Liver (tissue), 9 donors: ENCODE measurements around the gene CHPT1. TPM values are rescaled to one million over a fixed set of nuclear protein-coding genes. Genes with fewer than 3 reads are reported as not detected.
"Not testable (repeated sequence)": the region's sequence is repeated elsewhere in the genome, so short reads cannot be mapped to it uniquely, and the experiment has no call there.

Experiments
- DNase-seq: peaks from one replicate; pipeline ENCODE4 v3.0.0-alpha.2; 2017; ENCODE audit warnings: low spot score
- H3K27ac ChIP-seq, 2 donors: one replicate each; pipeline ENCODE4 v1.7.0; 2013; ENCODE audit warnings: inconsistent platforms in 2 of 2, low read length in 2 of 2, control low read depth in 1 of 2, low read depth in 1 of 2, mild to moderate bottlenecking in 1 of 2
- H3K27me3 ChIP-seq, 4 donors: one replicate each; pipeline versions ENCODE4 v1.6.1 to v1.7.0; 2013; ENCODE audit warnings: low read length in 3 of 4, inconsistent platforms in 1 of 4, mild to moderate bottlenecking in 1 of 4, moderate library complexity in 1 of 4; ENCODE audit not compliant: control insufficient read depth in 4 of 4, insufficient read depth in 4 of 4
- H3K36me3 ChIP-seq, 4 donors: one replicate each; pipeline versions ENCODE4 v1.6.1 to v1.7.0; 2013; ENCODE audit warnings: low read length in 3 of 4, mild to moderate bottlenecking in 3 of 4, low read depth in 1 of 4, moderate library complexity in 1 of 4; ENCODE audit not compliant: control insufficient read depth in 4 of 4, insufficient read depth in 3 of 4
- H3K4me1 ChIP-seq, 4 donors: one replicate each; pipeline versions ENCODE4 v1.6.1 to v1.7.0; 2013; ENCODE audit warnings: low read length in 3 of 4, mild to moderate bottlenecking in 3 of 4, moderate library complexity in 1 of 4; ENCODE audit not compliant: control insufficient read depth in 4 of 4, insufficient read depth in 4 of 4
- H3K4me3 ChIP-seq, 3 donors: one replicate each; pipeline versions ENCODE4 v1.6.1 to v1.7.0; 2013; ENCODE audit warnings: low read length in 3 of 3, control low read depth in 1 of 3, low read depth in 1 of 3, mild to moderate bottlenecking in 1 of 3
- H3K9ac ChIP-seq, 2 donors: one replicate each; pipeline ENCODE4 v1.7.0; 2013; ENCODE audit warnings: low read length in 2 of 2, mild to moderate bottlenecking in 2 of 2, moderate library complexity in 2 of 2, control low read depth in 1 of 2, low read depth in 1 of 2
- H3K9me3 ChIP-seq, 4 donors: one replicate each; pipeline versions ENCODE4 v1.6.1 to v1.7.0; 2013; ENCODE audit warnings: low read length in 3 of 4; ENCODE audit not compliant: control insufficient read depth in 4 of 4
- FOXA1 ChIP-seq: IDR thresholded peaks from 2 replicates; pipeline ENCODE4 v1.6.1; 2016; ENCODE audit warnings: antibody characterized with exemption
- GABPA ChIP-seq, 2 donors: IDR thresholded peaks in 1 of 2; conservative IDR thresholded peaks in 1 of 2; 2 replicates each; pipeline ENCODE4 v1.6.1; 2016; ENCODE audit warnings: antibody characterized with exemption in 2 of 2, mild to moderate bottlenecking in 1 of 2, moderate library complexity in 1 of 2
- HNF4A ChIP-seq, 2 donors: conservative IDR thresholded peaks; 2 replicates each; pipeline ENCODE4 v1.6.1; 2016; ENCODE audit warnings: antibody characterized with exemption in 2 of 2, mild to moderate bottlenecking in 2 of 2
- HNF4G ChIP-seq: IDR thresholded peaks from 2 replicates; pipeline ENCODE4 v1.6.1; 2016; ENCODE audit warnings: antibody characterized with exemption
- JUND ChIP-seq, 2 donors: IDR thresholded peaks; 2 replicates each; pipeline ENCODE4 v1.6.1; 2016; ENCODE audit warnings: antibody characterized with exemption in 2 of 2
- NR2F2 ChIP-seq: IDR thresholded peaks from 2 replicates; pipeline ENCODE4 v1.6.1; 2016; ENCODE audit warnings: antibody characterized with exemption
- RAD21 ChIP-seq, 2 donors: IDR thresholded peaks; 2 replicates each; pipeline ENCODE4 v1.6.1; 2016; ENCODE audit warnings: antibody characterized with exemption in 2 of 2, mild to moderate bottlenecking in 2 of 2
- REST ChIP-seq: IDR thresholded peaks from 2 replicates; pipeline ENCODE4 v1.6.1; 2016; ENCODE audit warnings: antibody characterized with exemption, mild to moderate bottlenecking
- RXRA ChIP-seq, 2 donors: IDR thresholded peaks; 2 replicates each; pipeline ENCODE4 v1.6.1; 2017 to 2018; ENCODE audit warnings: antibody characterized with exemption in 2 of 2, mild to moderate bottlenecking in 1 of 2
- TAF1 ChIP-seq: conservative IDR thresholded peaks from 2 replicates; pipeline ENCODE4 v1.6.1; 2016; ENCODE audit warnings: antibody characterized with exemption, mild to moderate bottlenecking
- YY1 ChIP-seq: IDR thresholded peaks from 2 replicates; pipeline ENCODE4 v1.6.1; 2016; ENCODE audit warnings: antibody characterized with exemption, mild to moderate bottlenecking
- WGBS: extraction: QIAGEN DNeasy Blood & Tissue Kit; methylation state at CpG from one replicate; pipeline ENCODE4 v1.1.7; 2013; 5-methylcytosine and 5-hydroxymethylcytosine counted together
- polyA plus RNA-seq, 2 donors: library from polyadenylated mRNA; stranded (reverse) in 1 of 2; unstranded in 1 of 2; fragments of 200-250 nt in 1 of 2; fragments of >200 nt in 1 of 2; fragmentation: Nextera tagmentation in 1 of 2; extraction: Ambion mirVana in 1 of 2; gene quantifications; one replicate each; pipeline versions ENCODE4 v1.2.1 to v1.2.3, GENCODE V29; 2013 to 2015
- total RNA-seq, 2 donors: library from RNA; depleted of rRNA; stranded (reverse); fragments of >200 nt; gene quantifications; one replicate each; pipeline ENCODE4 v1.2.3, GENCODE V29; 2014
- TF ChIP-seq, protein P1 (sequence below): IDR thresholded peaks from 2 replicates; pipeline ENCODE4 v1.6.1; 2016; ENCODE audit warnings: antibody characterized with exemption
- TF ChIP-seq, protein P2 (sequence below): IDR thresholded peaks from 2 replicates; pipeline ENCODE4 v1.6.1; 2016; ENCODE audit warnings: antibody characterized with exemption
- TF ChIP-seq, protein P3 (sequence below): fragments of 150-350 bp; IDR thresholded peaks from 2 replicates; pipeline ENCODE4 v1.5.1; 2017; ENCODE audit warnings: improper control_type of control experiment, low read depth, low read length; ENCODE audit not compliant: missing input control
- donor health status: healthy.
- donor health status: healthy.
- donor health status: healthy.
- donor health status: healthy.
- donor health status: healthy.

CHPT1 gene
- total and polyA plus RNA-seq, 4 donors, result 51.5 to 96.6 (median 61.7) TPM

DNA sequence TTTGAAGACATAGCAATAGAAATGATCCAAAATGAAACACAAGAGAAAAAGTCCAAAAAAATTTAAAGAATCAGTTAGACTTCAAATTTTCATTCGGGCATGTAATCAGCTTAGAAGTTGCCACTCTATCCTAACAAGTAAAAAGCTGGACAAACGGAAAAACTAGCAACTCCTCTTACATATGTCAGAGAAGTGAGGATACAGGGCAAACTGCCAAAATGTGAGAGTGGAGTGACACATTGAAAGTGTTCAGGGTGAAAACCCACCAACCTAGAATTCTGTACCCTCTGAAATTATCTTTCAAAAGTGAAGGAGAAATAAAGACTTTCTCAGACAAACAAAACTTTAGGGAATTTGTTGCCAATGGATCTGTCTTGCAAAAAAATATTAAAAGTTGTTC, 42.0 kb upstream of the CHPT1 start:
- H3K27me3 ChIP-seq, result no peaks in the 10 kb centered on the region
- WGBS, result 64% methylated on average over 2 of the region's 2 CpGs

DNA sequence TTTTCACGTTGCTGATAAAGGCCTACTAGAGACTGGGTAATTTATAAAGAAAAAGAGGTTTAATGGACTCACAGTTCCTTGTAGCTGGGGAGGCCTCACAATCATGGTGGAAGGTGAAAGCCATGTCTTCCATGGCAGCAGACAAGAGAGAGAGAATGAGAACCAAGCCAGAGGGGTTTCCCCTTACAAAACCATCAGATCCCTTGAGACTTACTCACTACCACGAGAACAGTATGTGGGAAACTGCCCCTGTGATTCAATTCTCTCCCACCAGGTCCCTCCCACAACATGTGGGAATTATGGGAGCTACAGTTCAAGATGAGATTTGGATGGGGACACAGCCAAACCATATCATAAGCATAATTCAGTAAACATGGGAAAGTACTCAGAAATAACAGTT, 36.8 kb upstream of the CHPT1 start:
- H3K9me3 ChIP-seq, H3K36me3 ChIP-seq, H3K27ac ChIP-seq, H3K4me3 ChIP-seq, H3K27me3 ChIP-seq, H3K9ac ChIP-seq, DNase-seq, H3K4me1 ChIP-seq: not testable (repeated sequence)
- WGBS, result 88% methylated on average over 2 of the region's 2 CpGs

More for the DNA sequence above, 42.0 kb upstream of the CHPT1 start:
- TF ChIP-seq, protein P1, sequence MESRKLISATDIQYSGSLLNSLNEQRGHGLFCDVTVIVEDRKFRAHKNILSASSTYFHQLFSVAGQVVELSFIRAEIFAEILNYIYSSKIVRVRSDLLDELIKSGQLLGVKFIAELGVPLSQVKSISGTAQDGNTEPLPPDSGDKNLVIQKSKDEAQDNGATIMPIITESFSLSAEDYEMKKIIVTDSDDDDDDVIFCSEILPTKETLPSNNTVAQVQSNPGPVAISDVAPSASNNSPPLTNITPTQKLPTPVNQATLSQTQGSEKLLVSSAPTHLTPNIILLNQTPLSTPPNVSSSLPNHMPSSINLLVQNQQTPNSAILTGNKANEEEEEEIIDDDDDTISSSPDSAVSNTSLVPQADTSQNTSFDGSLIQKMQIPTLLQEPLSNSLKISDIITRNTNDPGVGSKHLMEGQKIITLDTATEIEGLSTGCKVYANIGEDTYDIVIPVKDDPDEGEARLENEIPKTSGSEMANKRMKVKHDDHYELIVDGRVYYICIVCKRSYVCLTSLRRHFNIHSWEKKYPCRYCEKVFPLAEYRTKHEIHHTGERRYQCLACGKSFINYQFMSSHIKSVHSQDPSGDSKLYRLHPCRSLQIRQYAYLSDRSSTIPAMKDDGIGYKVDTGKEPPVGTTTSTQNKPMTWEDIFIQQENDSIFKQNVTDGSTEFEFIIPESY, result no peak
- no peak for TF ChIP-seq HNF4A (conservative IDR thresholded peaks at IDR 0.05)
- no peak for TF ChIP-seq RAD21 (IDR thresholded peaks at IDR 0.05)
- no peak for TF ChIP-seq JUND (IDR thresholded peaks at IDR 0.05)
- TF ChIP-seq RXRA (IDR thresholded peaks at IDR 0.05), result no peak
- no peak for TF ChIP-seq TAF1
- no peak for TF ChIP-seq GABPA (IDR thresholded peaks at IDR 0.05 in 1 of 2, conservative IDR thresholded peaks at IDR 0.05 in 1 of 2)
- TF ChIP-seq YY1, result no peak
- no peak for TF ChIP-seq FOXA1
- TF ChIP-seq, protein P2, sequence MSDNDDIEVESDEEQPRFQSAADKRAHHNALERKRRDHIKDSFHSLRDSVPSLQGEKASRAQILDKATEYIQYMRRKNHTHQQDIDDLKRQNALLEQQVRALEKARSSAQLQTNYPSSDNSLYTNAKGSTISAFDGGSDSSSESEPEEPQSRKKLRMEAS, result no peak
- TF ChIP-seq NR2F2, result no peak
- no peak for TF ChIP-seq HNF4G
- TF ChIP-seq, protein P3, sequence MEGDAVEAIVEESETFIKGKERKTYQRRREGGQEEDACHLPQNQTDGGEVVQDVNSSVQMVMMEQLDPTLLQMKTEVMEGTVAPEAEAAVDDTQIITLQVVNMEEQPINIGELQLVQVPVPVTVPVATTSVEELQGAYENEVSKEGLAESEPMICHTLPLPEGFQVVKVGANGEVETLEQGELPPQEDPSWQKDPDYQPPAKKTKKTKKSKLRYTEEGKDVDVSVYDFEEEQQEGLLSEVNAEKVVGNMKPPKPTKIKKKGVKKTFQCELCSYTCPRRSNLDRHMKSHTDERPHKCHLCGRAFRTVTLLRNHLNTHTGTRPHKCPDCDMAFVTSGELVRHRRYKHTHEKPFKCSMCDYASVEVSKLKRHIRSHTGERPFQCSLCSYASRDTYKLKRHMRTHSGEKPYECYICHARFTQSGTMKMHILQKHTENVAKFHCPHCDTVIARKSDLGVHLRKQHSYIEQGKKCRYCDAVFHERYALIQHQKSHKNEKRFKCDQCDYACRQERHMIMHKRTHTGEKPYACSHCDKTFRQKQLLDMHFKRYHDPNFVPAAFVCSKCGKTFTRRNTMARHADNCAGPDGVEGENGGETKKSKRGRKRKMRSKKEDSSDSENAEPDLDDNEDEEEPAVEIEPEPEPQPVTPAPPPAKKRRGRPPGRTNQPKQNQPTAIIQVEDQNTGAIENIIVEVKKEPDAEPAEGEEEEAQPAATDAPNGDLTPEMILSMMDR, result no peak
- TF ChIP-seq REST, result no peak
- Histone ChIP-seq H3K4me3 (no peak overlapping the region), H3K36me3 (no peaks in the 10 kb centered on the region), H3K9ac (no peak overlapping the region), H3K4me1 (no peaks in the 10 kb centered on the region), H3K27ac (no peak overlapping the region), H3K9me3 (no peaks in the 10 kb centered on the region)
- no peak for DNase-seq
